ENCODE measurements around the gene MGA.

GRCh38 chr15:41727143-41727542 lies 66.9 kb downstream of the MGA start:
- TF ChIP-seq CTCF (IDR thresholded peaks at IDR 0.05; ENCODE audit: insufficient read depth, low read depth, low read length) (no peak), EZH2 (IDR thresholded peaks at IDR 0.05; ENCODE audit: insufficient read depth, low read length) (no peak)

Data from astrocyte (in vitro differentiated cells and primary cell).